HuH-7 (cell line): Measurements from ENCODE around the gene LGALS3.

Experiments used
- DNase-seq: peaks from one replicate; pipeline ENCODE4 v3.0.0; 2011; ENCODE audit warnings: low spot score

The LGALS3 gene

GRCh38 chr14:55115460-55115859 lies 13.6 kb upstream of the LGALS3 start:
- DNase-seq: no peak

- DNase-seq: no peak
Measured at GRCh38 chr14:55115861-55116245, 13.2 kb upstream of the LGALS3 start.

- DNase-seq: peak; percentile 39
Measured at GRCh38 chr14:55116246-55117030, 12.6 kb upstream of the LGALS3 start.

- no peak for DNase-seq
Measured at GRCh38 chr14:55117803-55118441, 11.1 kb upstream of the LGALS3 start.

GRCh38 chr14:55118761-55119160 lies 10.3 kb upstream of the LGALS3 start:
- DNase-seq: no peak

GRCh38 chr14:55120571-55121495 lies 8.2 kb upstream of the LGALS3 start:
- DNase-seq: no peak

GRCh38 chr14:55121628-55122439 lies 7.2 kb upstream of the LGALS3 start:
- peak; percentile 72 for DNase-seq

- DNase-seq: peak; percentile 54
Measured at GRCh38 chr14:55122440-55122986, 6.5 kb upstream of the LGALS3 start.

- DNase-seq: no peak
Measured at GRCh38 chr14:55123101-55123500, 6.0 kb upstream of the LGALS3 start.

GRCh38 chr14:55123852-55124639 lies 5.0 kb upstream of the LGALS3 start:
- no peak for DNase-seq

GRCh38 chr14:55124774-55125386 lies 4.2 kb upstream of the LGALS3 start:
- no peak for DNase-seq

- DNase-seq: no peak
Measured at GRCh38 chr14:55125403-55125802, 3.6 kb upstream of the LGALS3 start.

- no peak for DNase-seq
Measured at GRCh38 chr14:55126034-55126433, 3.0 kb upstream of the LGALS3 start.

GRCh38 chr14:55126932-55127459 lies 2.1 kb upstream of the LGALS3 start:
- DNase-seq: peak; percentile 42

GRCh38 chr14:55127460-55127951 lies 1.5 kb upstream of the LGALS3 start:
- DNase-seq: peak; percentile 62

GRCh38 chr14:55128386-55129085 lies 516 bp upstream of the LGALS3 start:
- no peak for DNase-seq

- DNase-seq: peak; percentile 57
Measured at GRCh38 chr14:55129428-55130195, 560 bp downstream of the LGALS3 start.

GRCh38 chr14:55130196-55130550 lies 1.1 kb downstream of the LGALS3 start:
- DNase-seq: peak; percentile 47
